Fibroblast of the aortic adventitia (primary cell): Measurements from ENCODE around the gene MSN. TPM values are rescaled to one million over a fixed set of nuclear protein-coding genes. Genes with fewer than 3 reads are reported as not detected.

ENCODE experiments used
- DNase-seq: peaks from one replicate; pipeline ENCODE4 v3.0.0-alpha.2; 2010; ENCODE audit warnings: low read depth
- H3K4me3 ChIP-seq: 2 replicates; pipeline ENCODE4 v1.5.1; 2011; ENCODE audit warnings: low read depth, mild to moderate bottlenecking, control low read depth, low read length, moderate library complexity
- total RNA-seq: library from RNA; depleted of rRNA; stranded (reverse); fragments of >200 nt; gene quantifications from 2 replicates; pipeline ENCODE4 v1.2.3, GENCODE V29; 2012; ENCODE audit warnings: low replicate concordance
- TF ChIP-seq, protein P1 (sequence below): IDR thresholded peaks from 2 replicates; pipeline ENCODE4 v1.5.1; 2011; ENCODE audit warnings: mild to moderate bottlenecking, low read length, control low read depth, inconsistent platforms; ENCODE audit not compliant: insufficient read depth

Gene MSN
- total RNA-seq, 1 donor = 335 TPM

DNA sequence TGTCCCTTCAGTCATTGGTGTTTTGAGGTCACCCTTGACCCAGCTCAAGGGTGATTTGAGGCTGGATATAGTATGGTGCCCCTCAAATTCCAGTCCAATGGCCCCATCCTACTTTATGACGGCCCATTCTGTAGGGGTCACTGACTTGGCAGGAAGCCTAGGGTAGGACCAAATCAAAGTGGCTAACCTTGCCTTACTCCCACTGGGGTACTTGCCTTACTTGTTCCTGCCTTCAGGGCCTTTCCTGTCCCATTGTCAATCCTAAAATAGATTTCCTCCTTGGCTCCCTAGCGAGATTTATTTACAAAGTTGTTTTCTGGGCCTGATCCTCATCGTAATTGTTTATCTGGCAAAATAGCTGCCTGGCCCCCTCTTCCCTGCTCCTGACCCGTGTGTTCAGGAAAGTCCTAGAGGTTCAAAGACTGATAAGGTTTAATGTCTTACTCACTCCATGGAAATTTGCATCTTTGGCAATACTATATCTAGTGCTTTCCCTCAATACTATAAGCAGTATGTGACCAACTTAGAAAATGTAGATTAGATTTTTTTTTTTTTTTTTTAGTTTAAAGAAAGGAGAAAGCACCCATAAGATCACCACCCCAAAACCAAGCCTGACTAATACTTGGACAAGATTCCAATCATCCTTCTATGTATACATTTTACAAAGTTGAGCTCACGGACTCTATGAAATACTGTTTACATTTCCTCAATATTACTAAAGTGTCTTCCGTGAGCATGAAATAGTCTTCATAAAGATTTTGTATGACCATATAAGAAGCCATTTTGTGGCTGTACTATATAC lies 44.8 kb downstream of the MSN start:
- TF ChIP-seq, protein P1, sequence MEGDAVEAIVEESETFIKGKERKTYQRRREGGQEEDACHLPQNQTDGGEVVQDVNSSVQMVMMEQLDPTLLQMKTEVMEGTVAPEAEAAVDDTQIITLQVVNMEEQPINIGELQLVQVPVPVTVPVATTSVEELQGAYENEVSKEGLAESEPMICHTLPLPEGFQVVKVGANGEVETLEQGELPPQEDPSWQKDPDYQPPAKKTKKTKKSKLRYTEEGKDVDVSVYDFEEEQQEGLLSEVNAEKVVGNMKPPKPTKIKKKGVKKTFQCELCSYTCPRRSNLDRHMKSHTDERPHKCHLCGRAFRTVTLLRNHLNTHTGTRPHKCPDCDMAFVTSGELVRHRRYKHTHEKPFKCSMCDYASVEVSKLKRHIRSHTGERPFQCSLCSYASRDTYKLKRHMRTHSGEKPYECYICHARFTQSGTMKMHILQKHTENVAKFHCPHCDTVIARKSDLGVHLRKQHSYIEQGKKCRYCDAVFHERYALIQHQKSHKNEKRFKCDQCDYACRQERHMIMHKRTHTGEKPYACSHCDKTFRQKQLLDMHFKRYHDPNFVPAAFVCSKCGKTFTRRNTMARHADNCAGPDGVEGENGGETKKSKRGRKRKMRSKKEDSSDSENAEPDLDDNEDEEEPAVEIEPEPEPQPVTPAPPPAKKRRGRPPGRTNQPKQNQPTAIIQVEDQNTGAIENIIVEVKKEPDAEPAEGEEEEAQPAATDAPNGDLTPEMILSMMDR = no peak
- no peak for DNase-seq
- no peak overlapping the region for H3K4me3 ChIP-seq

DNA sequence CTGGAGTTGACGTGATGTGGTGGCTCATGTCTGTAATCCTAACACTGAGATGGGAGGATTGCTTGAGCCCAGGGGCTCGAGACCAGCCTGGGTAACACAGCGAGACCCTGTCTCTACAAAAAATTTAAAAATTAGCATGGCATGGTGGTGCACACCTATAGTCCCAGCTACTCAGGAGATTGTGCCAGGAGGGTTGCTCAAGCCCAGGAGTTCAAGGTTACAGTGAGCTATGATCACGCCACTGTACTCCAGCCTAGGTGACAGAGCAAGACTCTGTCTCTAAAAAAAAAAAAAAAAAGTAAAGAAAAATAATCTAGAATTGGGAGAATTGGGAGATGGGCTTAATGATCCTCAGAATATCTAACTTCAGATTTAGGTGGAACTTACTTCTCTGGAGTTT lies 51.1 kb downstream of the MSN start:
- H3K4me3 ChIP-seq = no peak overlapping the region
- TF ChIP-seq, protein P1 = no peak
- no peak for DNase-seq

DNA sequence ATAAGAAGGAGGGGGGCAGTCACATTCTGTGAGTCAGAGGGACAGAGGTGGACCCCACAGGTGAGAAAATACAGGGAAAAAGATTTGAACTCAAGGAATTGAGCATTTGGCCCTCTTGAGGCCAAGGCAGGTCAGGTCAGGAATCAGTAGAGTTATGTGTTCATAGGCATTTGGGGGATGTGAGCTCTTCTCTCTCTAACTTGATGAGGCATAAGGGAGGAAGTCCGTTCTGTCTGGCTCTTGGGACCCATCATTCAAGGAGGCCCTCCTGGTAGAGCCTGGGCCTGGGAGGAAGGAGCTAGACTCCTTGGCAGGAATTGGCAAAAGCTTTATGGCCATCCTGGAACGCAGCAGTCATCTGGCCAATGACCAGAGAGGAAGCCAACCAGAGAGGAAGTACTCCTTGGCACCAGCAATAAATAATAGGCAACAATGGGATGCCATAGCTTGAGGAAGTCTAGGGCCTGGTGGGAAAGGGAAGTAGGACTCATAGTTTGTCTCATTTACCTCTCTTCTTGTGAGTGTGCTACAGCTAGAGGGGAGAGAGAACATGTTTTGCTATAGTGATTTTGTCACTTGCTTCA lies 53.0 kb downstream of the MSN start:
- H3K4me3 ChIP-seq = no peak overlapping the region
- DNase-seq = no peak
- TF ChIP-seq, protein P1 = no peak

DNA sequence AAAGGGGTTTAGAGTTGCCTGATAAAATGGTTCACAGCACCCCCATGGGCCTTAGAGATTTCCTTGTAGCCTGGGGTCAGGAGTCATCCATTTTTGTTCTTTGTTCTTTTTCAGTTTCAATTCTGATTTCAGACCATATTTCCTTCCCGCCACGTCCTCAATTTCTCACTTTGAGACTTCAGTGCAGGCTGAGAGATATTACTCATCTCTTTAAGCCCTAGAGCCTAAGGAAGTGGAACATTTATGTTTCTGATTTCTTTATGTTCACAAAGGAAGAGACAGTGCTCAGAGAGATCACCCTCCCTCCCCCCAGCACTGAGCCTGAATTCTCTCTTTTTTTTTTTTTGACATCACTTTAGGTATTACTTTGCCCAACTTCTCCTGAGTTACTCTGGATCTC lies 56.3 kb downstream of the MSN start:
- TF ChIP-seq, protein P1 = no peak
- H3K4me3 ChIP-seq = no peak overlapping the region
- DNase-seq = no peak

DNA sequence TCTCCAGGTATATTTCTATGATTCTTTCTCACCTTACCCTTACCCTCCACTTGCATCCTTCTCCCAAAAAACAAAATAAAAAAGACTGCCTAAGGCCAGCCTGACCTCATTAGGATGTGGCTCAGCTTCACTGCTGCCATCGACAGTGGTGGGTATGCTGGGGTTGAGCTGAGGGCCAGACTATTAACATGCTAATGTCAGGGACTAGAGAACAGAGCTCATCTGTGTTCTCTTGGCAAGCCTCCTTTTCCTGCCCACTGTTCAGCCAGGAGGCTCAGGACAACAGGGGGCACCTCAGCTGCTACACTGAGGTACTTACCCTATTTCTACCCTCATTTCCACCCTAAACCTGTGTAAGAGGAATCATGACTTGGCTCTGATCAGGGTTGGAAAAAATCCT lies 59.3 kb downstream of the MSN start:
- H3K4me3 ChIP-seq = no peak overlapping the region
- no peak for DNase-seq
- TF ChIP-seq, protein P1 = no peak

DNA sequence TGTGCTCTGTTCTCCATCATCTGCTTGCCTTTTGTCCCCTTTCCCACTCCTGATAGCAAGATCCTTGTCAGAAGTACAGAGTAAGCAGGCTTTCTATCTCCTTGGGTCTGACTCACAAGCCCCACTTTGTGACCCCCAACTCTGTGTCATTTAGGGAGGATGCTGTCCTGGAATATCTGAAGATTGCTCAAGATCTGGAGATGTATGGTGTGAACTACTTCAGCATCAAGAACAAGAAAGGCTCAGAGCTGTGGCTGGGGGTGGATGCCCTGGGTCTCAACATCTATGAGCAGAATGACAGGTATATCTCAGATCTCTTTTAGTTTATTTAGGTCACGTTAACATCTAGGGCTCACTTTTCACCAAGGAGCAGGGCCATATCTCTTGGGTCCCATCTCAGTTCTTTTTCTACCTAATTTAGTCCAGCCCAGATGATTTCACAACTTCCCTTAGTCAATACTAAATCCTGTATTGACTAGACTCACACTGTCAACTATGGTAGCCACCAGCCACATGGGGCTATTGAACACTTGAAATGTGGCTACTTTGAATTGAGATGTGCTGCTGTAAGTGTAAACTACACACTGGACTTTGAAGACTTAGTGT lies 64.3 kb downstream of the MSN start:
- TF ChIP-seq, protein P1 = no peak
- no peak overlapping the region for H3K4me3 ChIP-seq
- DNase-seq = no peak
